NT2/D1 (cell line): Measurements from ENCODE around the gene CCDC102B.

Experiments
- SUZ12 ChIP-seq: IDR thresholded peaks from 2 replicates; pipeline ENCODE4 v1.6.1; 2011; ENCODE audit not compliant: insufficient read length, insufficient read depth; ENCODE audit errors: extremely low read depth
- YY1 ChIP-seq: IDR thresholded peaks from 2 replicates; pipeline ENCODE4 v1.6.1; 2011; ENCODE audit not compliant: insufficient read length, insufficient read depth
- ZNF274 ChIP-seq: IDR thresholded peaks from 2 replicates; pipeline ENCODE4 v1.6.1; 2011; ENCODE audit warnings: mild to moderate bottlenecking, low read depth, low read length

DNA sequence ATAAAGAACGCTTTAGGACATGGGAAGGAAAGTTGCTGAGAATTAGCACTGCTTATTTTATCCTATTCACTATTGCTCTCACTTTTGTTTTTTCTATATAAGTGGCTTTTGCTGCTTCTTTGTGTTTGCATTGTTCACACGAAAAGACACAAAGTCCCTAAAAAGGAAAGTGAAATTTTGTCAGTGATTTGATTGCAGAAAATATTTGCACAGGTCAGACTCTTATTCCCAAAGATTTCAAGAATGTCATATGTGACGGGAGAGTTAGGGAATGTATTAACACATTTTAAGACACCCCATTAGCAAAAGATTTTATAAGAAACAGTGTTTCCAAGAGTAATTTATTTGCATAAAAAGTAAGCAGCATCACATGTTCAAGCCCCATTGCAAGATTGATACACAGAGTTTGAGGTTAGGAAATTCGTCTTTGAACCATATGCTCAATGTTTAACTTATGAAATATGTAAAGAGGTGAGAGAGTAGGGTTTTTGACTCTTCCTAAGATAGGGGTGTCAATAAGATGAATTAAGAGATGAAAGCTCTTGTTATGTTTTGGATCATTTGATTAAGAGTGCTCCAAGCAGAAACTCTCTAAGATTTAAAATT, 57.0 kb downstream of the CCDC102B start:
- TF ChIP-seq SUZ12 (no peak), YY1 (no peak), ZNF274 (no peak)
